ENCODE data around the gene PSD4. TPM values are rescaled to one million over a fixed set of nuclear protein-coding genes. Genes with fewer than 3 reads are reported as not detected.

PSD4 gene
- total RNA-seq, 1 experiment from 2014 or later: 1.5 TPM

DNA sequence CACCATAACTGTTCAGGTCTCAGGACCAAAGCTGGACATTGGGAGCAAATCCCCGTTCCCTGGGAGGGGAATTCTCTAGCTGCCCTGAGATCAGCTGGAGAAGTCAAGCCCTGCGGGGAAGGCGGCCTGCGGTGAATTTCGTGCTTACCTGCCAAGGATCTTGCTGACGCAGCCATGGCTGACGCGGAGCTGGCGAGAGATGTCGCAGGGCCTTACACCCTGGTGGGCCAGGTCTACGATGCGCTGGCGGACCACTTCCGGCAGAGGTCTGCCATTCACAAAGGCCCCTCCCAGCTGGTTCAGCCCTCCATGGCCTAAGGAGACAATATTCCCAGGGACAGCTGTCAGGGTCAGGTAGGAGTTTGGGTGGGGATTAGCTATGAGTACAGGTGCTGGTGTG lies 72.8 kb downstream of the PSD4 start:
- H3K27me3 ChIP-seq (ENCODE audit: control insufficient read depth, insufficient read depth, low read length): no peaks in the 10 kb centered on the region; the same call in 1 of the 2 replicates
- H3K4me3 ChIP-seq (ENCODE audit: insufficient read depth, low read depth, low read length): no peak overlapping the region
- H3K36me3 ChIP-seq (replicated peaks; ENCODE audit: control insufficient read depth, insufficient read depth, low read length): no peaks in the 10 kb centered on the region
- no peak for DNase-seq

GRCh38 chr2:113248997-113249770 lies 75.4 kb downstream of the PSD4 start:
- no peaks in the 10 kb centered on the region; the same call in 1 of the 2 replicates for H3K27me3 ChIP-seq (ENCODE audit: control insufficient read depth, insufficient read depth, low read length)
- no peak overlapping the region for H3K4me3 ChIP-seq (ENCODE audit: insufficient read depth, low read depth, low read length)
- peak; percentile 87 for DNase-seq
- no peaks in the 10 kb centered on the region for H3K36me3 ChIP-seq (replicated peaks; ENCODE audit: control insufficient read depth, insufficient read depth, low read length)

DNA sequence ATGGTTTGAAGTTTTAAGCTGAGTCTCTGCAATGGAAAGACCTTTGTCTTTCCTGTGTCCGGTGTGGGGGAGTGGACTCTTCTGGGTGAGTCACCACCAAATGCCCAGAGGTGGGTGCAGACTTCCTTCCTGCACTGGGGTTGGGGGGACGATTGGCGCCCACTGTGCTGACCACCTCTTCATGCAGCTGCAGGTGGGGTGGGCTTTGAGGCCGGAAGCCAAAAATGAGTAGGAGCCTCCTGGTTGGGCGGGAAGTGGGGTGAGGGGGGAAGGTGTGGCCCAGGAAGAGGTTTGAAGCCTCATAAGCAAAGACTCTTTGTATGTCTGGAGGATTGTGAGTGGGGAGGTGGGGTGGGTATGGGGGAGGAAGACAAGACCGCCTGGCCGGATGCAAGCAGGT lies 77.3 kb downstream of the PSD4 start:
- Histone ChIP-seq H3K36me3 (replicated peaks; ENCODE audit: control insufficient read depth, insufficient read depth, low read length) (no peaks in the 10 kb centered on the region), H3K4me3 (ENCODE audit: insufficient read depth, low read depth, low read length) (no peak overlapping the region), H3K27me3 (ENCODE audit: control insufficient read depth, insufficient read depth, low read length) (peaks cover 3% of the 10 kb centered on the region)
- no peak for DNase-seq

GRCh38 chr2:113252047-113252590 lies 78.3 kb downstream of the PSD4 start:
- no peaks in the 10 kb centered on the region for H3K36me3 ChIP-seq (replicated peaks; ENCODE audit: control insufficient read depth, insufficient read depth, low read length)
- no peak overlapping the region for H3K4me3 ChIP-seq (ENCODE audit: insufficient read depth, low read depth, low read length)
- no peak for DNase-seq
- H3K27me3 ChIP-seq (ENCODE audit: control insufficient read depth, insufficient read depth, low read length): peaks cover 3% of the 10 kb centered on the region

GRCh38 chr2:113253453-113253852 lies 79.7 kb downstream of the PSD4 start:
- peaks cover 3% of the 10 kb centered on the region for H3K27me3 ChIP-seq (ENCODE audit: control insufficient read depth, insufficient read depth, low read length)
- no peak overlapping the region for H3K4me3 ChIP-seq (ENCODE audit: insufficient read depth, low read depth, low read length)
- H3K36me3 ChIP-seq (replicated peaks; ENCODE audit: control insufficient read depth, insufficient read depth, low read length): no peaks in the 10 kb centered on the region
- DNase-seq: no peak

DNA sequence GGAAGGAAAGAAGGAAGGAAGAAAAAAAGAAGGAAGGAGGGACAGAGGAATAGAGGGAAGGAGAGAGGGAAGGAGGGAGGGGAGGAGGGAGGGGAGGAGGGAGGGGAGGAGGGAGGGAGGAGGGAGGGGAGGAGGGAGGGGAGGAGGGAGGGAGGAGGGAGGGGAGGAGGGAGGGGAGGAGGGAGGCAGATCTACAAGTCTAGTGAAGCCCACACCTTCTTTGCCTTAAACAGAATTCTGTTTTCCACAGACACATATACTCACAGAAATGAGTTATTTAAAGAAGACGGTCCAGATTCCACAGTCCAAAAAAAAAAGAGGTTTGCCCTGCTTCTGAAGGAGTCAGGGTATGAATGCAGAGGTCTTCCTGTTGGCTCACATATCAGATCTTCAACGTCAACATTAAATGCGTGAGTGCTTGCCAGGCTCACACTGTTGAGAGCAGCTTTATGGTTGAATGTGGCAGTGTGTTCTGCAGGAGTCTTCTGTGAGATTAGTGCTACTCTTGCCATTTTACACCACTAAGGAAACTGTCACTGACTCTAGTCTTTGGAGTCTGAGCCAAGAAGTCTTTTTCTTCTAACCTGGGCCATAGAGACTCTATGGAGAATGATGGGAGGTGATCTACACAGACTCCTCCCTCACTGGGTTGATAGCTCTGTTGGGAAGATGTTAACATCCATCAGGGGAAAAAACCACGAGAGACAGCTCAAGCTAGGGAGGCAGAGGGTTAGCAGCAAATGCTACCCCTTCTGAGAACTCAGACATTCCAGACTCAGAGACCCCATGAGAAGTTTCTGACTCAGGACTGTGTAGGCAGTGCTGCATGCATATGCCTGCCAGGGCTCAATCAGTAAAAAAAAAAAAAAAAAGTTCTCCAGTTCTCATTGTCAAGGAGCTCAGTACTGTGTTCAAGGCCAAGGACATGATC lies 81.6 kb downstream of the PSD4 start:
- DNase-seq: no peak

DNA sequence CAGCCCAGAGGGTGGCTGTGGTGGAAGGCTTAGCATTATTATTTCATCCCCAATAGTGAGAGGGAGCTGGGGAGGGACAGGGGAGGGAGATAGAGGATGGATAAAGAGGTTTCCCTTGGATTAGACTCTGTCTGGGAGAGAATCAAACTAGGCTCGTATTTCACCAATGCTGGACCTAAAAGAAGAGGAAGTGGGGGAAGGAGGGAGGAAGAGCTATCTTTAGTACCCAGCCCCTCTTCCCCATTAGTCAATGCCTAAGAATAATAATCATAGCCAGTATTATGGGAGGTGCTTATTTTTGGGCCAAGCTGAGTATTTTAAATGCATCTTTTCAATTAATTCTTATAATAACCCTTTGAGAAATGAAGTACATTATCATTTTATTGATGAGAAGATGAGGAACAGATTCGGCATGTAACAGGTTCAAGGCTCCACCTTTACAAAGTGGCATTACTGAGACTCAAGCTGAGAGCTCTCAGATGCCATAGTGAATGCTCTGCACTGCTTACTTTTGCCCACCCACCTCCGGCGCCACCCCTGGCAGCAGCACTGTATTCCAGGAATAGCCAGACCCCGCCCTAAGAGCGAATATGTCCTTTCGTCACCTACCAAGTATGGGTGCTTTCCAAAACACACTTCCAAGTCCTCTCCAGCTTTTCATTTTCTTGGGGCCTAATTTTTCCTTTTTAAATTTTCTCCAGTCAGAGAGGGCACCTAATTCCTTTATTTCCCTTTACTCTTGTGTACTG lies 83.9 kb downstream of the PSD4 start:
- DNase-seq: no peak
- Histone ChIP-seq H3K36me3 (replicated peaks; ENCODE audit: control insufficient read depth, insufficient read depth, low read length) (no peaks in the 10 kb centered on the region), H3K27me3 (ENCODE audit: control insufficient read depth, insufficient read depth, low read length) (peaks cover 5% of the 10 kb centered on the region), H3K4me3 (ENCODE audit: insufficient read depth, low read depth, low read length) (no peak overlapping the region)

More for the DNA sequence above, 81.6 kb downstream of the PSD4 start:
- no peaks in the 10 kb centered on the region for H3K36me3 ChIP-seq (replicated peaks; ENCODE audit: control insufficient read depth, insufficient read depth, low read length)
- H3K27me3 ChIP-seq (ENCODE audit: control insufficient read depth, insufficient read depth, low read length): peaks cover 3% of the 10 kb centered on the region
- H3K4me3 ChIP-seq (ENCODE audit: insufficient read depth, low read depth, low read length): no peak overlapping the region

GRCh38 chr2:113258471-113259147 lies 84.8 kb downstream of the PSD4 start:
- Histone ChIP-seq H3K27me3 (ENCODE audit: control insufficient read depth, insufficient read depth, low read length) (peaks cover 5% of the 10 kb centered on the region), H3K4me3 (ENCODE audit: insufficient read depth, low read depth, low read length) (no peak overlapping the region), H3K36me3 (replicated peaks; ENCODE audit: control insufficient read depth, insufficient read depth, low read length) (no peaks in the 10 kb centered on the region)
- DNase-seq: no peak

Other genes with a start within 250 kb of the PSD4 start
- 0.37 TPM in 1 of 2 replicates, not detected in the other for gene IL36G, start 196.0 kb upstream of the PSD4 start, total RNA-seq (2014; rRNA removed; shearing (Covaris generic))
- not detected in 2 replicates for gene IL36A, start 168.5 kb upstream of the PSD4 start, total RNA-seq (2014; rRNA removed; shearing (Covaris generic))
- gene IL36B, start 121.1 kb upstream of the PSD4 start, total RNA-seq (2014; rRNA removed; shearing (Covaris generic)): not detected in 2 replicates
- gene IL36RN, start 114.8 kb upstream of the PSD4 start, total RNA-seq (2014; rRNA removed; shearing (Covaris generic)): not detected in 2 replicates
- not detected in 2 replicates for gene IL1F10, start 106.0 kb upstream of the PSD4 start, total RNA-seq (2014; rRNA removed; shearing (Covaris generic))
- gene IL1RN, start 46.4 kb upstream of the PSD4 start, total RNA-seq (2014; rRNA removed; shearing (Covaris generic)): not detected in 2 replicates
- gene PAX8, start 105.0 kb downstream of the PSD4 start, total RNA-seq (2014; rRNA removed; shearing (Covaris generic)): not detected in 2 replicates